ENCODE results near the gene ACTRT2. TPM values are rescaled to one million over a fixed set of nuclear protein-coding genes. Genes with fewer than 3 reads are reported as not detected.

Gene ACTRT2
- total RNA-seq, 1 experiment from 2014 or later: not detected

- CTCF ChIA-PET: no interaction called here
- Mint-ChIP-seq H3K27me3 (ENCODE audit: unreplicated experiment) (peaks cover 59% of the 10 kb centered on the region), H3K4me1 (ENCODE audit: low read depth, unreplicated experiment) (no peaks in the 10 kb centered on the region), H3K36me3 (ENCODE audit: insufficient read depth, unreplicated experiment) (no peaks in the 10 kb centered on the region), H3K27ac (ENCODE audit: unreplicated experiment) (no peak overlapping the region), H3K4me3 (ENCODE audit: low read depth, unreplicated experiment) (no peak overlapping the region), H3K9me3 (ENCODE audit: low read depth, unreplicated experiment) (peaks cover 5% of the 10 kb centered on the region)
- no peak for DNase-seq
- TF ChIP-seq, protein P1, sequence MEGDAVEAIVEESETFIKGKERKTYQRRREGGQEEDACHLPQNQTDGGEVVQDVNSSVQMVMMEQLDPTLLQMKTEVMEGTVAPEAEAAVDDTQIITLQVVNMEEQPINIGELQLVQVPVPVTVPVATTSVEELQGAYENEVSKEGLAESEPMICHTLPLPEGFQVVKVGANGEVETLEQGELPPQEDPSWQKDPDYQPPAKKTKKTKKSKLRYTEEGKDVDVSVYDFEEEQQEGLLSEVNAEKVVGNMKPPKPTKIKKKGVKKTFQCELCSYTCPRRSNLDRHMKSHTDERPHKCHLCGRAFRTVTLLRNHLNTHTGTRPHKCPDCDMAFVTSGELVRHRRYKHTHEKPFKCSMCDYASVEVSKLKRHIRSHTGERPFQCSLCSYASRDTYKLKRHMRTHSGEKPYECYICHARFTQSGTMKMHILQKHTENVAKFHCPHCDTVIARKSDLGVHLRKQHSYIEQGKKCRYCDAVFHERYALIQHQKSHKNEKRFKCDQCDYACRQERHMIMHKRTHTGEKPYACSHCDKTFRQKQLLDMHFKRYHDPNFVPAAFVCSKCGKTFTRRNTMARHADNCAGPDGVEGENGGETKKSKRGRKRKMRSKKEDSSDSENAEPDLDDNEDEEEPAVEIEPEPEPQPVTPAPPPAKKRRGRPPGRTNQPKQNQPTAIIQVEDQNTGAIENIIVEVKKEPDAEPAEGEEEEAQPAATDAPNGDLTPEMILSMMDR (IDR thresholded peaks at IDR 0.05; ENCODE audit: unreplicated experiment): no peak
- BruUV-seq (replicated peaks): no TSS peak
- intact Hi-C loops (cut with micrococcal nuclease; ENCODE audit: unreplicated experiment): no loop called here
Observed at GRCh38 chr1:2985694-2986548, 35.3 kb upstream of the ACTRT2 start.

DNA sequence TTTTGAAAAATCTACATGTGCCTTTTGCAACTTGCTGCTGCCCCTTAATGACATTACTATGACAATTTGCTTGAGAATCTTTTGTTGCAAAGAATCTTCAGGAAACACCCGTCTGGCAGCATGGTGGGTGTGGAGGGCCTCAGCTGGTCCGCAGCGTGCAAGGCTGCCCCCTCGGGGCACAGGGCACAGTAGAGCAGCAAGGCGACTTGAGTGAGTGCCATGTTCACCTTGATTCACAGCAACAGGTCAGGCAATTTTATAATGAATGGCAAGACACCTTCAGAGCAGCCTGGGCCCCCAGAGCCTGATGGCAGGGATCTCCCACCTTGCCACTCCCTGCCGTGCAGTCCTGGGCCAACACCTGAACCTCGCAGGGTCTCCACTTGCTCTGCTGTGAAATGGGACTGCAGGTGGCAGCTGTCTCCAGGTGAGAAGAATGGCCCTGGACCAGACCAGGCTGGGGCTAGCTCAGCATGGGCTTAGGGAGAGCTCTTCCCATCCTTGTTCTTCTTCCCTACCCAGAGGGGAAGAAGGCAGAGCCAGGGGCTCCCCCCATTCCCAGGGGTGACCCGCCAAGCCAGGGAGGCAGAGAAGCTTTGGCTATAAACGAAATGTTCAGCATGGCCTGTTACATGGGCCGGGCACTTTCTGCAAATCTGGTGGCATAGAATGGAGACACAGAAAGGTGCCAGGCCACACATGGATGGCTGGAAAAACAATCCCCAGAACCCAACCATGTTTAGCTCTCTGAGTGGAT is 34.5 kb upstream of the ACTRT2 start:
- H3K9me3 Mint-ChIP-seq (ENCODE audit: low read depth, unreplicated experiment): peaks cover 5% of the 10 kb centered on the region
- TF ChIP-seq, protein P1 (IDR thresholded peaks at IDR 0.05; ENCODE audit: unreplicated experiment): no peak
- no peaks in the 10 kb centered on the region for H3K36me3 Mint-ChIP-seq (ENCODE audit: insufficient read depth, unreplicated experiment)
- DNase-seq: no peak
- H3K4me3 Mint-ChIP-seq (ENCODE audit: low read depth, unreplicated experiment): no peak overlapping the region
- intact Hi-C loops (cut with micrococcal nuclease; ENCODE audit: unreplicated experiment): no loop called here
- no TSS peak for BruUV-seq (replicated peaks)
- peaks cover 51% of the 10 kb centered on the region for H3K27me3 Mint-ChIP-seq (ENCODE audit: unreplicated experiment)
- no peaks in the 10 kb centered on the region for H3K4me1 Mint-ChIP-seq (ENCODE audit: low read depth, unreplicated experiment)
- no peak overlapping the region for H3K27ac Mint-ChIP-seq (ENCODE audit: unreplicated experiment)
- CTCF ChIA-PET: no interaction called here

DNA sequence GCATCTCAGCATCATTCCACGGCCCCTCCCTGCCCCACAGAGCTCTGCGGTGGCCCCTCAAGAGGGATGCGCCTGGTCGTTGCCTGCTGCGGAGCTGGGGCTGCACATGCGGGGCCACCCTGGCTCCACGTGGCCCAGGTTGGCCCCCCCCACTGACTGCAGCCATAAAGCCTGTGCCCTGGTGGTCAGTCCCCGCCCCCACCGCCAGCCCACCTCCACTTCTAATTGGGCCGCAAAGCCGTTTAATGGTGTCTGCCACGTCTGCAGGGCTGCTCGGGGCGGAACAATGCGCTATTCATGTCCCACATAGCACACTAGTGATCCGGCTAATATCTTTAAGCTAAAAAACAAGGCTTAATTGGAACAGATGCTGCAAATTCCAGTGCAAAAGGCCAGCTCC is 33.5 kb upstream of the ACTRT2 start:
- Mint-ChIP-seq H3K4me3 (ENCODE audit: low read depth, unreplicated experiment) (no peak overlapping the region), H3K4me1 (ENCODE audit: low read depth, unreplicated experiment) (no peaks in the 10 kb centered on the region), H3K27ac (ENCODE audit: unreplicated experiment) (no peak overlapping the region), H3K9me3 (ENCODE audit: low read depth, unreplicated experiment) (peaks cover 5% of the 10 kb centered on the region), H3K36me3 (ENCODE audit: insufficient read depth, unreplicated experiment) (no peaks in the 10 kb centered on the region), H3K27me3 (ENCODE audit: unreplicated experiment) (peaks cover 46% of the 10 kb centered on the region)
- no TSS peak for BruUV-seq (replicated peaks)
- intact Hi-C loops (cut with micrococcal nuclease; ENCODE audit: unreplicated experiment): no loop called here
- CTCF ChIA-PET: no interaction called here
- TF ChIP-seq, protein P1 (IDR thresholded peaks at IDR 0.05; ENCODE audit: unreplicated experiment): no peak
- no peak for DNase-seq

DNA sequence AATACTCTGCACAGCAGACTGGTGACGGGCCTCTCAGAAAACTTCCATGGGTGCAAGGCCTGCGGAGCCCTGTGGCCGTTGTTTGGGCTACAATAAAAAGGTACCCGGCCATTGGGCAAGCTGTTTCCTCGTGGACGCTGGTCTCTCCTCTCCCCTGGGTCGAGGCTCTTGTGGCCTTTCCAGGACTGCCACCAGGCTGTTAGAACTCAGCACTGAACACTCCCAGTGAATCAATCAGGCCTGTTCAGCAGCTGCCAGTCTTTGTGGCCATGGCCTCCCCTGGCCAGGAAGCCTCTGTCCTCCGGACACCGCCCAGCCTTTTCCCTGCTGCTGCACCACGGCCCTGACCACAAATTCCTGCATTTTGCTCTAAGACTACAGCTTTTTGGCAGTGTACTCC is 33.0 kb upstream of the ACTRT2 start:
- CTCF ChIA-PET: no interaction called here
- no peak overlapping the region for H3K27ac Mint-ChIP-seq (ENCODE audit: unreplicated experiment)
- DNase-seq: no peak
- H3K27me3 Mint-ChIP-seq (ENCODE audit: unreplicated experiment): peaks cover 46% of the 10 kb centered on the region
- no TSS peak for BruUV-seq (replicated peaks)
- H3K4me1 Mint-ChIP-seq (ENCODE audit: low read depth, unreplicated experiment): no peaks in the 10 kb centered on the region
- intact Hi-C loops (cut with micrococcal nuclease; ENCODE audit: unreplicated experiment): no loop called here
- peaks cover 5% of the 10 kb centered on the region for H3K9me3 Mint-ChIP-seq (ENCODE audit: low read depth, unreplicated experiment)
- no peak overlapping the region for H3K4me3 Mint-ChIP-seq (ENCODE audit: low read depth, unreplicated experiment)
- TF ChIP-seq, protein P1 (IDR thresholded peaks at IDR 0.05; ENCODE audit: unreplicated experiment): no peak
- no peaks in the 10 kb centered on the region for H3K36me3 Mint-ChIP-seq (ENCODE audit: insufficient read depth, unreplicated experiment)

All from Calu3 (cell line).